H1 (cell line): ENCODE results near the gene ATP5MC3. TPM values are rescaled to one million over a fixed set of nuclear protein-coding genes. Genes with fewer than 3 reads are reported as not detected.

ENCODE experiments used
- BACH1 ChIP-seq: IDR thresholded peaks from 2 replicates; pipeline ENCODE4 v1.6.1; 2012; ENCODE audit warnings: low read length, improper control_type of control experiment
- BCL11A ChIP-seq, 2 experiments: IDR thresholded peaks; one replicate each; pipeline ENCODE4 v1.6.1; 2011; ENCODE audit warnings: low read depth in 2 of 2, low read length in 2 of 2, mild to moderate bottlenecking in 2 of 2
- CEBPB ChIP-seq: IDR thresholded peaks from 2 replicates; pipeline ENCODE4 v1.6.1; 2012; ENCODE audit warnings: low read depth, low read length
- CHD1 ChIP-seq: IDR thresholded peaks from 2 replicates; pipeline ENCODE4 v1.6.1; 2012; ENCODE audit warnings: low read depth, low read length, improper control_type of control experiment
- CHD2 ChIP-seq: IDR thresholded peaks from 2 replicates; pipeline ENCODE4 v1.6.1; 2012; ENCODE audit warnings: low read length, improper control_type of control experiment
- CREB1 ChIP-seq: IDR thresholded peaks from 2 replicates; pipeline ENCODE4 v1.6.1; 2012; ENCODE audit warnings: inconsistent platforms
- HDAC6 ChIP-seq: IDR thresholded peaks from one replicate; pipeline ENCODE4 v1.7.1; 2012; ENCODE audit warnings: low read depth, mild to moderate bottlenecking, inconsistent platforms, low read length, moderate library complexity
- NRF1 ChIP-seq: IDR thresholded peaks from 2 replicates; pipeline ENCODE4 v1.6.1; 2011; ENCODE audit warnings: mild to moderate bottlenecking, low read depth, low read length, improper control_type of control experiment
- TAF1 ChIP-seq: IDR thresholded peaks from 2 replicates; pipeline ENCODE4 v1.6.1; 2011; ENCODE audit warnings: mild to moderate bottlenecking, low read depth, low read length
- TAF7 ChIP-seq: optimal IDR thresholded peaks from 2 replicates; pipeline ENCODE3; 2011; ENCODE audit warnings: low read depth, mild to moderate bottlenecking, inconsistent platforms, low read length, moderate library complexity, borderline replicate concordance
- polyA plus RNA-seq, 7 experiments: library from polyadenylated mRNA; depleted of rRNA in 3 of 7; stranded (reverse) in 5 of 7; unstranded in 2 of 7; fragments of >200 nt in 5 of 7; fragments of 200-250 nt in 2 of 7; gene quantifications; 1 replicate in 5 of 7; 2 replicates in 1 of 7; 4 replicates in 1 of 7; pipeline versions ENCODE4 v1.2.1 to v1.2.3, GENCODE V29; 2011 to 2013; ENCODE audit warnings: missing spikeins in 2 of 7, mixed read lengths in 2 of 7
- total RNA-seq: library from RNA; stranded (reverse); fragmentation: NEBNext Ultra II Directional; extraction: Animal tissue kit (Norgen Biotek cat#: 25700); gene quantifications from 2 replicates; pipeline ENCODE4 v1.2.1, GENCODE V29; 2021
- TF ChIP-seq, protein P1 (sequence below): fragments of 300-600 bp; sonication (generic); IDR thresholded peaks from 2 replicates; pipeline ENCODE4 v1.7.1; 2012; ENCODE audit warnings: low read length, moderate library complexity, mild to moderate bottlenecking, inconsistent platforms; ENCODE audit not compliant: insufficient replicate concordance

Gene ATP5MC3
- total and polyA plus RNA-seq, 2 of the 8 experiments (the other 6 are each of a cell fraction or from before 2014, with no cell fraction given) = 320 to 856 TPM

GRCh38 chr2:175126661-175127060 is 54.8 kb downstream of the ATP5MC3 start (continued):
- TF ChIP-seq, protein P1, sequence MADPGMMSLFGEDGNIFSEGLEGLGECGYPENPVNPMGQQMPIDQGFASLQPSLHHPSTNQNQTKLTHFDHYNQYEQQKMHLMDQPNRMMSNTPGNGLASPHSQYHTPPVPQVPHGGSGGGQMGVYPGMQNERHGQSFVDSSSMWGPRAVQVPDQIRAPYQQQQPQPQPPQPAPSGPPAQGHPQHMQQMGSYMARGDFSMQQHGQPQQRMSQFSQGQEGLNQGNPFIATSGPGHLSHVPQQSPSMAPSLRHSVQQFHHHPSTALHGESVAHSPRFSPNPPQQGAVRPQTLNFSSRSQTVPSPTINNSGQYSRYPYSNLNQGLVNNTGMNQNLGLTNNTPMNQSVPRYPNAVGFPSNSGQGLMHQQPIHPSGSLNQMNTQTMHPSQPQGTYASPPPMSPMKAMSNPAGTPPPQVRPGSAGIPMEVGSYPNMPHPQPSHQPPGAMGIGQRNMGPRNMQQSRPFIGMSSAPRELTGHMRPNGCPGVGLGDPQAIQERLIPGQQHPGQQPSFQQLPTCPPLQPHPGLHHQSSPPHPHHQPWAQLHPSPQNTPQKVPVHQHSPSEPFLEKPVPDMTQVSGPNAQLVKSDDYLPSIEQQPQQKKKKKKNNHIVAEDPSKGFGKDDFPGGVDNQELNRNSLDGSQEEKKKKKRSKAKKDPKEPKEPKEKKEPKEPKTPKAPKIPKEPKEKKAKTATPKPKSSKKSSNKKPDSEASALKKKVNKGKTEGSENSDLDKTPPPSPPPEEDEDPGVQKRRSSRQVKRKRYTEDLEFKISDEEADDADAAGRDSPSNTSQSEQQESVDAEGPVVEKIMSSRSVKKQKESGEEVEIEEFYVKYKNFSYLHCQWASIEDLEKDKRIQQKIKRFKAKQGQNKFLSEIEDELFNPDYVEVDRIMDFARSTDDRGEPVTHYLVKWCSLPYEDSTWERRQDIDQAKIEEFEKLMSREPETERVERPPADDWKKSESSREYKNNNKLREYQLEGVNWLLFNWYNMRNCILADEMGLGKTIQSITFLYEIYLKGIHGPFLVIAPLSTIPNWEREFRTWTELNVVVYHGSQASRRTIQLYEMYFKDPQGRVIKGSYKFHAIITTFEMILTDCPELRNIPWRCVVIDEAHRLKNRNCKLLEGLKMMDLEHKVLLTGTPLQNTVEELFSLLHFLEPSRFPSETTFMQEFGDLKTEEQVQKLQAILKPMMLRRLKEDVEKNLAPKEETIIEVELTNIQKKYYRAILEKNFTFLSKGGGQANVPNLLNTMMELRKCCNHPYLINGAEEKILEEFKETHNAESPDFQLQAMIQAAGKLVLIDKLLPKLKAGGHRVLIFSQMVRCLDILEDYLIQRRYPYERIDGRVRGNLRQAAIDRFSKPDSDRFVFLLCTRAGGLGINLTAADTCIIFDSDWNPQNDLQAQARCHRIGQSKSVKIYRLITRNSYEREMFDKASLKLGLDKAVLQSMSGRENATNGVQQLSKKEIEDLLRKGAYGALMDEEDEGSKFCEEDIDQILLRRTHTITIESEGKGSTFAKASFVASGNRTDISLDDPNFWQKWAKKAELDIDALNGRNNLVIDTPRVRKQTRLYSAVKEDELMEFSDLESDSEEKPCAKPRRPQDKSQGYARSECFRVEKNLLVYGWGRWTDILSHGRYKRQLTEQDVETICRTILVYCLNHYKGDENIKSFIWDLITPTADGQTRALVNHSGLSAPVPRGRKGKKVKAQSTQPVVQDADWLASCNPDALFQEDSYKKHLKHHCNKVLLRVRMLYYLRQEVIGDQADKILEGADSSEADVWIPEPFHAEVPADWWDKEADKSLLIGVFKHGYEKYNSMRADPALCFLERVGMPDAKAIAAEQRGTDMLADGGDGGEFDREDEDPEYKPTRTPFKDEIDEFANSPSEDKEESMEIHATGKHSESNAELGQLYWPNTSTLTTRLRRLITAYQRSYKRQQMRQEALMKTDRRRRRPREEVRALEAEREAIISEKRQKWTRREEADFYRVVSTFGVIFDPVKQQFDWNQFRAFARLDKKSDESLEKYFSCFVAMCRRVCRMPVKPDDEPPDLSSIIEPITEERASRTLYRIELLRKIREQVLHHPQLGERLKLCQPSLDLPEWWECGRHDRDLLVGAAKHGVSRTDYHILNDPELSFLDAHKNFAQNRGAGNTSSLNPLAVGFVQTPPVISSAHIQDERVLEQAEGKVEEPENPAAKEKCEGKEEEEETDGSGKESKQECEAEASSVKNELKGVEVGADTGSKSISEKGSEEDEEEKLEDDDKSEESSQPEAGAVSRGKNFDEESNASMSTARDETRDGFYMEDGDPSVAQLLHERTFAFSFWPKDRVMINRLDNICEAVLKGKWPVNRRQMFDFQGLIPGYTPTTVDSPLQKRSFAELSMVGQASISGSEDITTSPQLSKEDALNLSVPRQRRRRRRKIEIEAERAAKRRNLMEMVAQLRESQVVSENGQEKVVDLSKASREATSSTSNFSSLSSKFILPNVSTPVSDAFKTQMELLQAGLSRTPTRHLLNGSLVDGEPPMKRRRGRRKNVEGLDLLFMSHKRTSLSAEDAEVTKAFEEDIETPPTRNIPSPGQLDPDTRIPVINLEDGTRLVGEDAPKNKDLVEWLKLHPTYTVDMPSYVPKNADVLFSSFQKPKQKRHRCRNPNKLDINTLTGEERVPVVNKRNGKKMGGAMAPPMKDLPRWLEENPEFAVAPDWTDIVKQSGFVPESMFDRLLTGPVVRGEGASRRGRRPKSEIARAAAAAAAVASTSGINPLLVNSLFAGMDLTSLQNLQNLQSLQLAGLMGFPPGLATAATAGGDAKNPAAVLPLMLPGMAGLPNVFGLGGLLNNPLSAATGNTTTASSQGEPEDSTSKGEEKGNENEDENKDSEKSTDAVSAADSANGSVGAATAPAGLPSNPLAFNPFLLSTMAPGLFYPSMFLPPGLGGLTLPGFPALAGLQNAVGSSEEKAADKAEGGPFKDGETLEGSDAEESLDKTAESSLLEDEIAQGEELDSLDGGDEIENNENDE = no peak
- TF ChIP-seq TAF7 (no peak), BCL11A (IDR thresholded peaks at IDR 0.05; ENCODE audit: low read depth in 2 of 2, low read length in 2 of 2) (no peak), NRF1 (no peak), TAF1 (no peak), BACH1 (no peak), CREB1 (no peak), CHD1 (no peak), CHD2 (no peak), CEBPB (no peak), HDAC6 (no peak)
